Gastrocnemius medialis (tissue), 4 donors: ENCODE results near the gene HS3ST3A1. TPM values are rescaled to one million over a fixed set of nuclear protein-coding genes. Genes with fewer than 3 reads are reported as not detected.

Experiments
- ATAC-seq, 2 donors: fragments of 150-250 bp; one replicate each; pipeline ENCODE4 v1.9.1; 2016
- DNase-seq, 2 donors: peaks; one replicate each; pipeline ENCODE4 v3.0.0-alpha.2; 2019
- H3K27ac ChIP-seq, 4 donors: fragments of 200-600 bp; sonication (generic); 1 replicate in 1 of 4; 2 replicates in 3 of 4; pipeline ENCODE4 v1.5.1; 2016 to 2018; ENCODE audit warnings: mild to moderate bottlenecking in 2 of 4, moderate library complexity in 1 of 4
- H3K27me3 ChIP-seq, 3 donors: fragments of 200-600 bp; sonication (generic) in 2 of 3; 1 replicate in 1 of 3; 2 replicates in 2 of 3; pipeline versions ENCODE4 v1.5.1 to v1.6.0; 2016 to 2019; ENCODE audit warnings: mild to moderate bottlenecking in 1 of 3, moderate library complexity in 1 of 3
- H3K36me3 ChIP-seq, 2 donors: fragments of 200-600 bp; sonication (generic) in 1 of 2; one replicate each; pipeline ENCODE4 v1.5.1; 2017 to 2018
- H3K4me1 ChIP-seq, 2 donors: fragments of 200-600 bp; sonication (generic) in 1 of 2; one replicate each; pipeline ENCODE4 v1.5.1; 2016 to 2017; ENCODE audit warnings: mild to moderate bottlenecking in 2 of 2
- H3K4me3 ChIP-seq, 4 donors: fragments of 200-600 bp; sonication (generic) in 3 of 4; 1 replicate in 1 of 4; 2 replicates in 3 of 4; pipeline ENCODE4 v1.5.1; 2016 to 2019; ENCODE audit warnings: mild to moderate bottlenecking in 2 of 4
- H3K9me3 ChIP-seq, 3 donors: fragments of 200-600 bp; sonication (generic) in 2 of 3; 1 replicate in 1 of 3; 2 replicates in 2 of 3; pipeline ENCODE4 v1.5.1; 2016 to 2019
- CTCF ChIP-seq, 5 experiments: fragments of 450-650 bp in 3 of 5; fragments of 200-600 bp in 2 of 5; sonication (generic) in 2 of 5; IDR thresholded peaks in 4 of 5; conservative IDR thresholded peaks in 1 of 5; 1 replicate in 4 of 5; 2 replicates in 1 of 5; pipeline ENCODE4 v1.5.1; 2016 to 2019; ENCODE audit warnings: antibody characterized with exemption in 5 of 5, mild to moderate bottlenecking in 3 of 5, moderate library complexity in 3 of 5
- POLR2A ChIP-seq, 2 donors: fragments of 450-650 bp; IDR thresholded peaks; one replicate each; pipeline ENCODE4 v1.6.1; 2017; ENCODE audit warnings: antibody characterized with exemption in 2 of 2, mild to moderate bottlenecking in 2 of 2, moderate library complexity in 2 of 2
- in situ Hi-C, 4 donors: fragments of 200-750 bp; cut with MboI; loops; one replicate each; pipeline versions ENCODE4 v1.15.0 to v1.8.0; 2017; ENCODE audit warnings: low sequenced_read_pairs in 4 of 4
- intact Hi-C: fragments of 100-400 bp; cut with DNase I; formaldehyde crosslinking; loops from one replicate; pipeline ENCODE4 v1.15.1; 2023; ENCODE audit warnings: low total_unique reads
- total RNA-seq, 4 donors: library from RNA; depleted of rRNA; stranded (reverse); fragments of >200 nt; gene quantifications; one replicate each; pipeline versions ENCODE4 v1.1.0 to v1.2.3, GENCODE V29; 2016

The HS3ST3A1 gene
- total RNA-seq, 4 donors from 2014 or later, result 0.23 to 1.4 (median 0.85) TPM

GRCh38 chr17:13597723-13598347, 3.9 kb downstream of the HS3ST3A1 start:
- in situ Hi-C loops (loop anchor here (10.0 to 25.0 kb wide), 6 partner anchors 707 to 1339 kb away; partner anchors contain the start of gene HS3ST3B1 (in 2 of the 4)), intact Hi-C loops (loop anchor here (5.0 to 10.0 kb wide), 2 partner anchors 469 to 617 kb away; partner anchors contain the start of gene COX10)
- ATAC-seq (no peak), DNase-seq (no peak)
- Histone ChIP-seq H3K9me3 (no peaks in the 10 kb centered on the region), H3K4me3 (no peak overlapping the region), H3K4me1 (peaks cover 6 to 9% of the 10 kb centered on the region in 2 donors), H3K27ac (no peak overlapping the region), H3K36me3 (no peaks in the 10 kb centered on the region), H3K27me3 (peaks cover 22 to 39% (median 36%) of the 10 kb centered on the region in 3 donors)
- TF ChIP-seq POLR2A (IDR thresholded peaks at IDR 0.05) (no peak), CTCF (IDR thresholded peaks at IDR 0.05 in 4 of 5, conservative IDR thresholded peaks at IDR 0.05 in 1 of 5) (peak in 4 of 5 experiments; percentile 21 to 55 (median 30))

GRCh38 chr17:13596241-13596923, 5.3 kb downstream of the HS3ST3A1 start:
- Histone ChIP-seq H3K4me1 (peaks cover 6 to 8% of the 10 kb centered on the region in 2 donors), H3K4me3 (no peak overlapping the region), H3K27ac (no peak overlapping the region), H3K36me3 (no peaks in the 10 kb centered on the region), H3K27me3 (peaks cover 12 to 26% (median 25%) of the 10 kb centered on the region in 3 donors), H3K9me3 (no peaks in the 10 kb centered on the region)
- in situ Hi-C loops, result loop anchor here (10.0 to 25.0 kb wide), 6 partner anchors 708 to 1341 kb away; partner anchors contain the start of gene HS3ST3B1 (in 2 of the 4)
- DNase-seq, result no peak
- intact Hi-C loops, result loop anchor here (5.0 to 10.0 kb wide), 2 partner anchors 471 to 618 kb away; partner anchors contain the start of gene COX10
- no peak for ATAC-seq
- TF ChIP-seq CTCF (IDR thresholded peaks at IDR 0.05 in 4 of 5, conservative IDR thresholded peaks at IDR 0.05 in 1 of 5) (no peak), POLR2A (IDR thresholded peaks at IDR 0.05) (no peak)

GRCh38 chr17:13595599-13595899, 6.2 kb downstream of the HS3ST3A1 start:
- no peak overlapping the region for H3K4me3 ChIP-seq
- TF ChIP-seq CTCF (IDR thresholded peaks at IDR 0.05 in 4 of 5, conservative IDR thresholded peaks at IDR 0.05 in 1 of 5) (no peak), POLR2A (IDR thresholded peaks at IDR 0.05) (no peak)
- H3K27ac ChIP-seq, result no peak overlapping the region
- H3K27me3 ChIP-seq, result peaks cover 3 to 19% (median 16%) of the 10 kb centered on the region in 3 donors
- intact Hi-C loops (loop anchor here (5.0 to 10.0 kb wide), 2 partner anchors 472 to 619 kb away; partner anchors contain the start of gene COX10), in situ Hi-C loops (loop anchor here (10.0 to 25.0 kb wide), 6 partner anchors 709 to 1342 kb away; partner anchors contain the start of gene HS3ST3B1 (in 2 of the 4))
- no peak for ATAC-seq
- DNase-seq, result no peak
- no peaks in the 10 kb centered on the region for H3K36me3 ChIP-seq
- H3K4me1 ChIP-seq, result peaks cover 0 to 8% of the 10 kb centered on the region in 2 donors
- H3K9me3 ChIP-seq, result no peaks in the 10 kb centered on the region

GRCh38 chr17:13594762-13595598, 6.7 kb downstream of the HS3ST3A1 start:
- H3K9me3 ChIP-seq, result no peaks in the 10 kb centered on the region
- TF ChIP-seq POLR2A (IDR thresholded peaks at IDR 0.05) (no peak), CTCF (IDR thresholded peaks at IDR 0.05 in 4 of 5, conservative IDR thresholded peaks at IDR 0.05 in 1 of 5) (peak; percentile 62 to 91 (median 73))
- DNase-seq (peak; percentile 51 to 60), ATAC-seq (peak in 1 of 2 donors; percentile 90)
- peaks cover 0 to 13% (median 11%) of the 10 kb centered on the region in 3 donors for H3K27me3 ChIP-seq
- no peaks in the 10 kb centered on the region for H3K36me3 ChIP-seq
- intact Hi-C loops, result loop anchor here (1.0 to 10.0 kb wide), 3 partner anchors 472 to 707 kb away; partner anchors contain the start of gene COX10
- H3K4me3 ChIP-seq, result no peak overlapping the region
- H3K27ac ChIP-seq, result no peak overlapping the region
- in situ Hi-C loops, result loop anchor here (5.0 to 25.0 kb wide), 7 partner anchors 710 to 1342 kb away; partner anchors contain the start of gene HS3ST3B1 (in 2 of the 4)
- peaks cover 0 to 8% of the 10 kb centered on the region in 2 donors for H3K4me1 ChIP-seq
